Inflammatory macrophage treated with lipopolysaccharide for 4 hours (primary cell): ENCODE measurements around the gene CSMD2.
"Not testable (repeated sequence)": the region's sequence is repeated elsewhere in the genome, so short reads cannot be mapped to it uniquely, and the experiment has no call there.

Experiments
- DNase-seq: peaks from one replicate; pipeline ENCODE4 v3.0.0-alpha.2; 2020

Gene CSMD2

GRCh38 chr1:34100332-34100731 lies 64.7 kb downstream of the CSMD2 start:
- DNase-seq = no peak

- DNase-seq = not testable (repeated sequence)
Measured at GRCh38 chr1:34092399-34092798, 72.6 kb downstream of the CSMD2 start.

- no peak for DNase-seq
Measured at GRCh38 chr1:34089731-34090130, 75.3 kb downstream of the CSMD2 start.

- no peak for DNase-seq
Measured at GRCh38 chr1:34087986-34088385, 77.0 kb downstream of the CSMD2 start.

GRCh38 chr1:34086561-34086960 lies 78.5 kb downstream of the CSMD2 start:
- DNase-seq = no peak

GRCh38 chr1:34083974-34084373 lies 81.1 kb downstream of the CSMD2 start:
- no peak for DNase-seq

- DNase-seq = not testable (repeated sequence)
Measured at GRCh38 chr1:34082085-34082670, 82.9 kb downstream of the CSMD2 start.

- DNase-seq = no peak
Measured at GRCh38 chr1:34078383-34078782, 86.6 kb downstream of the CSMD2 start.

GRCh38 chr1:34075576-34075975 lies 89.5 kb downstream of the CSMD2 start:
- no peak for DNase-seq

- no peak for DNase-seq
Measured at GRCh38 chr1:34073028-34073695, 91.9 kb downstream of the CSMD2 start.

GRCh38 chr1:34070201-34070836 lies 94.7 kb downstream of the CSMD2 start:
- no peak for DNase-seq

GRCh38 chr1:34066981-34067603 lies 97.9 kb downstream of the CSMD2 start:
- DNase-seq = no peak

- DNase-seq = no peak
Measured at GRCh38 chr1:34066166-34066565, 98.9 kb downstream of the CSMD2 start.

GRCh38 chr1:34065498-34065897 lies 99.5 kb downstream of the CSMD2 start:
- no peak for DNase-seq

GRCh38 chr1:34060901-34061415 lies 104.1 kb downstream of the CSMD2 start:
- no peak for DNase-seq

GRCh38 chr1:34060187-34060730 lies 104.8 kb downstream of the CSMD2 start:
- no peak for DNase-seq

GRCh38 chr1:34057347-34058130 lies 107.5 kb downstream of the CSMD2 start:
- no peak for DNase-seq

GRCh38 chr1:34055818-34056217 lies 109.2 kb downstream of the CSMD2 start:
- no peak for DNase-seq

GRCh38 chr1:34054920-34055319 lies 110.1 kb downstream of the CSMD2 start:
- no peak for DNase-seq

- DNase-seq = no peak
Measured at GRCh38 chr1:34053660-34054059, 111.4 kb downstream of the CSMD2 start.

GRCh38 chr1:34052565-34052964 lies 112.5 kb downstream of the CSMD2 start:
- no peak for DNase-seq

- no peak for DNase-seq
Measured at GRCh38 chr1:34050709-34051485, 114.1 kb downstream of the CSMD2 start.
